Sigmoid colon (tissue), 3 donors: Measurements from ENCODE around the gene CCL7.
"Not testable (repeated sequence)": the region's sequence is repeated elsewhere in the genome, so short reads cannot be mapped to it uniquely, and the experiment has no call there.

Experiments
- CTCF ChIP-seq, 4 experiments: fragments of 450-650 bp in 3 of 4; fragments of 200-600 bp in 1 of 4; IDR thresholded peaks; one replicate each; pipeline ENCODE4 v1.5.1; 2016 to 2019; ENCODE audit warnings: antibody characterized with exemption in 4 of 4, mild to moderate bottlenecking in 3 of 4, moderate library complexity in 2 of 4
- POLR2A ChIP-seq, 2 donors: fragments of 450-650 bp; IDR thresholded peaks; one replicate each; pipeline ENCODE4 v1.6.1; 2016; ENCODE audit warnings: antibody characterized with exemption in 2 of 2, mild to moderate bottlenecking in 2 of 2, moderate library complexity in 2 of 2

- TF ChIP-seq CTCF, POLR2A (IDR thresholded peaks at IDR 0.05): not testable (repeated sequence)
Measured at GRCh38 chr17:34227293-34227692, 42.7 kb upstream of the CCL7 start.
